ENCODE measurements around the gene CCDC80.
A peak's percentile ranks its signal among the peaks of the same experiment; 100 is the strongest.

CCDC80 gene

GRCh38 chr3:112583105-112583504 is 57.8 kb downstream of the CCDC80 start:
- Histone ChIP-seq H4K20me1 (ENCODE audit: insufficient read depth, low read length, poor library complexity, severe bottlenecking) (no peaks in the 10 kb centered on the region), H3K36me3 (ENCODE audit: insufficient read depth, low read length) (peaks cover 36% of the 10 kb centered on the region; the same call in 1 of the 2 replicates), H3F3A (ENCODE audit: low read depth) (no peaks in the 10 kb centered on the region), H3K79me2 (ENCODE audit: insufficient read depth, low read length) (no peaks in the 10 kb centered on the region), H3K4me3 (ENCODE audit: low read length, poor library complexity, severe bottlenecking) (no peak overlapping the region), H3K27me3 (ENCODE audit: insufficient read depth, low read length, poor library complexity, severe bottlenecking) (no peaks in the 10 kb centered on the region), H2AFZ (ENCODE audit: low read length) (no peak overlapping the region), H3K4me2 (ENCODE audit: low read depth, low read length, poor library complexity, severe bottlenecking) (no peak overlapping the region), H3K9me3 (ENCODE audit: insufficient read depth, low read depth, low read length) (no peaks in the 10 kb centered on the region), H3K9me2 (replicated peaks; ENCODE audit: low read depth, low read length) (no peaks in the 10 kb centered on the region), H3K4me1 (ENCODE audit: insufficient read depth, low read length, poor library complexity, severe bottlenecking) (peaks cover 5% of the 10 kb centered on the region), H3K9ac (ENCODE audit: low read depth, low read length, poor library complexity, severe bottlenecking) (no peak overlapping the region)
- TF ChIP-seq EZH2phosphoT487 (IDR thresholded peaks at IDR 0.05; ENCODE audit: borderline replicate concordance) (no peak), CTCF (conservative IDR thresholded peaks at IDR 0.05; ENCODE audit: low read length) (no peak)

GRCh38 chr3:112582244-112582874 is 58.6 kb downstream of the CCDC80 start:
- no peak for TF ChIP-seq EZH2phosphoT487 (IDR thresholded peaks at IDR 0.05; ENCODE audit: borderline replicate concordance)
- peak; percentile 85 for TF ChIP-seq CTCF (conservative IDR thresholded peaks at IDR 0.05; ENCODE audit: low read length)
- peaks cover 37% of the 10 kb centered on the region; the same call in 1 of the 2 replicates for H3K36me3 ChIP-seq (ENCODE audit: insufficient read depth, low read length)

GRCh38 chr3:112579697-112580096 is 61.2 kb downstream of the CCDC80 start:
- Histone ChIP-seq H3K4me2 (ENCODE audit: low read depth, low read length, poor library complexity, severe bottlenecking) (no peak overlapping the region), H3K4me3 (ENCODE audit: low read length, poor library complexity, severe bottlenecking) (no peak overlapping the region), H3K27me3 (ENCODE audit: insufficient read depth, low read length, poor library complexity, severe bottlenecking) (no peaks in the 10 kb centered on the region), H3K4me1 (ENCODE audit: insufficient read depth, low read length, poor library complexity, severe bottlenecking) (peaks cover 5% of the 10 kb centered on the region), H3K9ac (ENCODE audit: low read depth, low read length, poor library complexity, severe bottlenecking) (no peak overlapping the region), H3K36me3 (ENCODE audit: insufficient read depth, low read length) (peaks cover 37% of the 10 kb centered on the region; the same call in 1 of the 2 replicates), H3K79me2 (ENCODE audit: insufficient read depth, low read length) (no peaks in the 10 kb centered on the region), H2AFZ (ENCODE audit: low read length) (no peak overlapping the region), H3K9me3 (ENCODE audit: insufficient read depth, low read depth, low read length) (no peaks in the 10 kb centered on the region), H3K9me2 (replicated peaks; ENCODE audit: low read depth, low read length) (no peaks in the 10 kb centered on the region), H4K20me1 (ENCODE audit: insufficient read depth, low read length, poor library complexity, severe bottlenecking) (no peaks in the 10 kb centered on the region), H3F3A (ENCODE audit: low read depth) (no peaks in the 10 kb centered on the region)
- no peak for TF ChIP-seq CTCF (conservative IDR thresholded peaks at IDR 0.05; ENCODE audit: low read length)
- no peak for TF ChIP-seq EZH2phosphoT487 (IDR thresholded peaks at IDR 0.05; ENCODE audit: borderline replicate concordance)

More at GRCh38 chr3:112582244-112582874, 58.6 kb downstream of the CCDC80 start:
- Histone ChIP-seq H3K27me3 (ENCODE audit: insufficient read depth, low read length, poor library complexity, severe bottlenecking) (no peaks in the 10 kb centered on the region), H3K4me3 (ENCODE audit: low read length, poor library complexity, severe bottlenecking) (no peak overlapping the region), H2AFZ (ENCODE audit: low read length) (no peak overlapping the region), H3K9ac (ENCODE audit: low read depth, low read length, poor library complexity, severe bottlenecking) (no peak overlapping the region), H4K20me1 (ENCODE audit: insufficient read depth, low read length, poor library complexity, severe bottlenecking) (no peaks in the 10 kb centered on the region), H3K9me2 (replicated peaks; ENCODE audit: low read depth, low read length) (no peaks in the 10 kb centered on the region), H3K79me2 (ENCODE audit: insufficient read depth, low read length) (no peaks in the 10 kb centered on the region), H3K4me2 (ENCODE audit: low read depth, low read length, poor library complexity, severe bottlenecking) (no peak overlapping the region), H3F3A (ENCODE audit: low read depth) (no peaks in the 10 kb centered on the region), H3K4me1 (ENCODE audit: insufficient read depth, low read length, poor library complexity, severe bottlenecking) (peaks cover 2% of the 10 kb centered on the region), H3K9me3 (ENCODE audit: insufficient read depth, low read depth, low read length) (no peaks in the 10 kb centered on the region)

Data from Loucy (cell line).